ENCODE measurements around the gene ATP6V0E1.

The ATP6V0E1 gene

DNA sequence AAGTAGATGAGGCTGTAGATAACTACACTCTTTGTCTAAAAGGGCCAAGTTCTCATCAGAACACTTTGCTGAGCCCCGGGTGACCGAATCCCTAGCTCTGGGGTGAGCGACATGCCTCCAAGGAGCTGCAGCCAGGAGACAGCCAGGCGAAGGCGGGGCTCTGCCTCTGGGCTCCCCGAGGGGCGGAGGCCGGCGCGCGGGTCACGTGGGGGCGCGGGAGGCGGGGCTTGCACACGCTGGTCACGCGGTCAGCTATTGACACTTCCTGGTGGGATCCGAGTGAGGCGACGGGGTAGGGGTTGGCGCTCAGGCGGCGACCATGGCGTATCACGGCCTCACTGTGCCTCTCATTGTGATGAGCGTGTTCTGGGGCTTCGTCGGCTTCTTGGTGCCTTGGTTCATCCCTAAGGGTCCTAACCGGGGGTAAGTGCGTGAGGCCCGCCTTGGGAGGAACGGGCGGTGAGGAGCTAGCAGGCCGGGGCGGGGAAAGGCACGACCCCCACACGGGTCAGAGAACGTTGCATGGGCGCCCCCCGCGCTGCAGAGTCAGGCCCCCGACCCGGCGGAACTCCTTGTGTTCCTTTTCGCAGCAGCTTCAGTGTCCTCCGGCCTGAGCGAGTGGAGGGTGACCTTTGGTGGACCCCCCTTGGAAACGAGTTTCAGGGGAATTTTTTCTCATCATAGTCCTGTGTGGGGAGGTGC lies at the start of gene ATP6V0E1:
Gene ATP6V0E1, plus strand, starts transcription at position 230 of the 702 bp plus-strand sequence. Its CDS starts 90 bp downstream, at position 320.
- peak; percentile 57 for DNase-seq (ENCODE audit: low read depth)
- TF ChIP-seq, protein P1, sequence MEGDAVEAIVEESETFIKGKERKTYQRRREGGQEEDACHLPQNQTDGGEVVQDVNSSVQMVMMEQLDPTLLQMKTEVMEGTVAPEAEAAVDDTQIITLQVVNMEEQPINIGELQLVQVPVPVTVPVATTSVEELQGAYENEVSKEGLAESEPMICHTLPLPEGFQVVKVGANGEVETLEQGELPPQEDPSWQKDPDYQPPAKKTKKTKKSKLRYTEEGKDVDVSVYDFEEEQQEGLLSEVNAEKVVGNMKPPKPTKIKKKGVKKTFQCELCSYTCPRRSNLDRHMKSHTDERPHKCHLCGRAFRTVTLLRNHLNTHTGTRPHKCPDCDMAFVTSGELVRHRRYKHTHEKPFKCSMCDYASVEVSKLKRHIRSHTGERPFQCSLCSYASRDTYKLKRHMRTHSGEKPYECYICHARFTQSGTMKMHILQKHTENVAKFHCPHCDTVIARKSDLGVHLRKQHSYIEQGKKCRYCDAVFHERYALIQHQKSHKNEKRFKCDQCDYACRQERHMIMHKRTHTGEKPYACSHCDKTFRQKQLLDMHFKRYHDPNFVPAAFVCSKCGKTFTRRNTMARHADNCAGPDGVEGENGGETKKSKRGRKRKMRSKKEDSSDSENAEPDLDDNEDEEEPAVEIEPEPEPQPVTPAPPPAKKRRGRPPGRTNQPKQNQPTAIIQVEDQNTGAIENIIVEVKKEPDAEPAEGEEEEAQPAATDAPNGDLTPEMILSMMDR (IDR thresholded peaks at IDR 0.05; ENCODE audit: control insufficient read depth, insufficient read depth, low read depth, low read length, missing control alignments): no peak

DNA sequence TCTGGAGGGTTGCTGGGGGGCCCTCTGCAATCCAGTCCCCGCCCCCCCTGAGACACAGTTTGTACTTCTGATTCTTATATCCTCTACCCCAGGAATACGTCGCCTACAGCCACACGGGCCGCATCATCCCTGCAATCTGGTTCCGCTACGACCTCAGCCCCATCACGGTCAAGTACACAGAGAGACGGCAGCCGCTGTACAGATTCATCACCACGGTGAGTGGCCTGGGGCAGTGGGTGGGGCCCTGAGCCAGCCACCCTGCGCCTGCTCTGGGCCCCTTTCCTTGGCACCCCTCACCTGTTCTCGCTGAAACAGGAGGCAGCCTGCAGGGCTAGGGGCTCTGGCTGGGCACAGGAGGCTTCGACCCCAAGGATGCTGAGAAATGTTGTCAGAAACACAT lies 48.5 kb upstream of the ATP6V0E1 start:
- DNase-seq (ENCODE audit: low read depth): no peak
- no peak overlapping the region for H3K4me3 ChIP-seq (ENCODE audit: control insufficient read depth, low read depth, low read length)
- TF ChIP-seq, protein P1 (IDR thresholded peaks at IDR 0.05; ENCODE audit: control insufficient read depth, insufficient read depth, low read depth, low read length, missing control alignments): no peak

More for the DNA sequence above, at the start of gene ATP6V0E1:
- peak within 1 kb of the TSS; percentile 99 for H3K4me3 ChIP-seq (ENCODE audit: control insufficient read depth, low read depth, low read length)

DNA sequence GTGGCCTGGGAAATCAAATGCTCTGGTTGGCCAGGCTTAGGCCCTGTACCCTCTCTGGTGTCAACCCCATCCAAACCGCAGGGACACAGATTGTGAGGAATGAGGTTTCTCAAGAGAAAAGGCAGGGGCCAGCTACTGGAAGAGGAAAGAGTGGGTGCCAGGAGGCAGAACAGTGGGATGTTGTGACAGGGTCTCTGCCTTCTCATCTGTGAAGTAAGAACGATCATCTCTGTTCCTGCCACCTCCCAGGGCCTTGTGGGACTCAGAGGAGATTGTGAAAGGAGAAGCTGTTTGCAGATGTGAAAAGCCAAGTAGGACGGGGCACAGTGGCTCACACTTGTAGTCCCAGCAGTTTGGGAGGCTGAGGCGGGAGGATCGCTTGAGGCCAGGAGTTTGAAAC lies 47.2 kb upstream of the ATP6V0E1 start:
- TF ChIP-seq, protein P1 (IDR thresholded peaks at IDR 0.05; ENCODE audit: control insufficient read depth, insufficient read depth, low read depth, low read length, missing control alignments): no peak
- DNase-seq (ENCODE audit: low read depth): no peak
- no peak overlapping the region for H3K4me3 ChIP-seq (ENCODE audit: control insufficient read depth, low read depth, low read length)

DNA sequence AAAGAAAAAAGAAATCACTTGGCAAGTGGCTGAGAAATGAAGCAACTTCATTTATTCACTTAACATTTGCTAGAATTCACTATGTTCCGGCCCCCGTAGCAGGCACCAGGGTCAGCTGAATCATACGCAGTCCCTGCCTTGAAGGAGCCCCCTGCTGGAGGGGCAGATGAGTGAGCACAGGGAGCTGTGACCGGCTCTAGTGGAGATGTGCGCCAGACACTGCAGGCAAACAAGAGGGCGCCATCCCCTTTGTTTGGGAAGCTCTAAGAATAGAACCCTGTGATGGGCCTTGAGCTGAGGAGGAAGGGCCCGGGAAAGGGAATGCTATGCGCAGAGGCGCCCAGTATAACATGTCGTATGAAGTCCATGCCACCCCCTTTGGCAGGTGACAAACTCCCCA lies 44.5 kb upstream of the ATP6V0E1 start:
- TF ChIP-seq, protein P1 (IDR thresholded peaks at IDR 0.05; ENCODE audit: control insufficient read depth, insufficient read depth, low read depth, low read length, missing control alignments): peak; percentile 51
- H3K4me3 ChIP-seq (ENCODE audit: control insufficient read depth, low read depth, low read length): no peak overlapping the region
- DNase-seq (ENCODE audit: low read depth): no peak

DNA sequence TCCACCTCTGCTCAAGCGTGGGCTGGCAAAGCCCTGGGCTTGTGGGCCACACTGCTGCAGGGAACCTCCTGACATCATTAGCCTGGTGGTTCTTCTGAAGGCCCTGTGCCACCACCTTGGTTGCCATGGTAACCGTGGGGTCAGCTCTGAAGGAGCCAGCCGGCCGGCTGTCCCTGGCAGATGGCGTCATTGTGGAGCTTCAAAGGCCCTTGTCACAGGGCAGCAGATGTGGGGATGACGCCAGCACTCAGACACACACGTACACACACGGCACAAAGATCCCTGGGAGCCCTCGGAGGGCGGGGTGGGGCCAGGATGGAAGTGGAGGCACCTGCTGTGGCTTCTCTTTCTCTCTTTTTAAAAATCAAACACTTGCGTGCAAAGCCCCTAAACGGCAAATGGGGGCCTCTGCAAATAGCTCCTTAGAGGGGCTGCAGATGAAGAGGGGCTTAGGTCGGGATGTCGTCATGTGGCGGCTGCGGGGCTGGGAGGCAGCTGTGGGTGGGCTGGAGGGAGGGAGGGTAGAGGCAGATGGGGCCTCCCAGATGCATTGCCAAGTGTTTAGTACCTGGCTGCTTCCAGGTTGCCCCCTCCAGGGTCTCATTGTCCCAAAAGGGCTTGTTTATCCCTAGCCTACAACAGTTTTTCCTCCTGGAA lies 43.8 kb upstream of the ATP6V0E1 start:
- no peak for DNase-seq (ENCODE audit: low read depth)
- TF ChIP-seq, protein P1 (IDR thresholded peaks at IDR 0.05; ENCODE audit: control insufficient read depth, insufficient read depth, low read depth, low read length, missing control alignments): no peak
- H3K4me3 ChIP-seq (ENCODE audit: control insufficient read depth, low read depth, low read length): no peak overlapping the region

DNA sequence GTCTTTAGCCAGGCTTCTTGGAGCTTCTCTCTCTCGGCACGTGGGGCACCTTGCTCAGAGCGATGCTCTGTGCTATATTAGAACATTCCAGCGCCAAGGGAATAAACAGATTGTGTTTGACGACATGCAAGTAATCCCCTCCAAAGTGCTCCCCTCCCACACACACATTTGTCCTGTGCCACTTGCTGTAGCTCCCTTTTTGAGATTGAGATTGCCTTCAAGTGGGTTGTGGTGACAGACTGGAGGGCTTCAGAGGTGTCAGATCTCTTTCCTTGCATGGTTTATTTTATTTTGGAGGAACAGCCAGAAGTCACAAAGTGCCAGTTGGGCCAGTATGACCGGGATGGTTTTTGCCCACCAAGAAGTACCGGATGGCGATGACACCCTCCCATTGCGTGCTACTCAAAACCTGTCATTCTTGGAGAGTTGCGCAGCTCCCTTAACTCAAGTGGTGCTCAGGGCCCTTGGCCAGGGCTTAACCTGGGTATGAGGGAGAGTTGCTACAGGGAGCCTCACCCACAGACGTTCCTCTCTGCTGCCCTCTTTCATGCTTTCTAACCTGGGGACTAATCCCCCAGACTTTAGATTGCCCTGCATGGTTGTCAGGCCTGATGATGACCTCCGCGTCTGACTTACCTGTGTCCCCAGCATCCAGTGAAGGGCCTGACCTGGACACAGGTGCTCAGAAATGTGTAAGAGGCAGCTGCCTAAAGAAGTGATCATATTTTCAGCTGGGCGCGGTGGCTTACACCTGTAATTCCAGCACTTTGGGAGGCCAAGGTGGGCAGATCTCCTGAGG lies 43.1 kb upstream of the ATP6V0E1 start:
- TF ChIP-seq, protein P1 (IDR thresholded peaks at IDR 0.05; ENCODE audit: control insufficient read depth, insufficient read depth, low read depth, low read length, missing control alignments): no peak
- DNase-seq (ENCODE audit: low read depth): no peak
- no peak overlapping the region for H3K4me3 ChIP-seq (ENCODE audit: control insufficient read depth, low read depth, low read length)
